NCI-H524 treated with DMSO at 0.1 percent for 48 hours (cell line): ENCODE measurements around the gene EIF4H.
"Not testable (repeated sequence)": the region's sequence is repeated elsewhere in the genome, so short reads cannot be mapped to it uniquely, and the experiment has no call there.

ENCODE experiments used
- DNase-seq: peaks from one replicate; lab custom pipeline; 2025; lab: John Stamatoyannopoulos, UW

The EIF4H gene

DNA sequence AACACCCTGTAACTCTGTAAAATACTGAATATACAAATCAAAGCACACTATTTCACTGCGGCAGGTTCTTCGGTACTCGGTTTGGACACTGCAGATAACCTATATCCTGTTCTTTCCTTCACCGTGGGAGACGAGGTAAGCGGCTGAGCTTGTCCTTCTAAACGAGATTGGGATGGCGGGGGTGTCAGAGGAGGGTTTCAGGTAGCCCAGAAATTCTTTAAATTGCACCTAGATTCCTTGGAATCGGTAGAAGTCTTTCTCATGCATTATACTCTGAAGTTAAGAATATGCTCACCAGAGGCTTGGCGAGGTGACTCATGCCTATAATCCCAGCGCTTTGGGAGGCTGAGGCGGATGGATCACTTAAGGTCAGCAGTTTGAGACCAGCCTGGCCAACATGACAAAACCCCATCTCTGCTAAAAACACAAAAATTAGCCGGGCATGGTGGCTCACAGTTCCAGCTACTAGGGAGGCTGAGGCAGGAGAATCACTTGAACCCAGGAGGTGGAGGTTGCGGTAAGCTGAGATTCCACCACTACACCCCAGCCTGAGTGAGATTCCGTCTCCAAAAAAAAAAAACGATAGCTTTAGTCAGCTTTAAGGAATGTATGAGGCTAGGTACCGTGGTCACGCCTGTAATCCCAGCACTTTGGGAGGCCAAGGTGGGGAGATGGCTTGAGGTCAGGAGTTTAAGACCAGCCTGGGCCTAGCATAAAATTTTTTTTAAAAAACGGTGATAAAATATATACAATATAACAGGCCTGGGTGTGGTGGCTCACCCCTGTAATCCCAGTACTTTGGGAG is 25.6 kb downstream of the EIF4H start:
- DNase-seq = no peak

DNA sequence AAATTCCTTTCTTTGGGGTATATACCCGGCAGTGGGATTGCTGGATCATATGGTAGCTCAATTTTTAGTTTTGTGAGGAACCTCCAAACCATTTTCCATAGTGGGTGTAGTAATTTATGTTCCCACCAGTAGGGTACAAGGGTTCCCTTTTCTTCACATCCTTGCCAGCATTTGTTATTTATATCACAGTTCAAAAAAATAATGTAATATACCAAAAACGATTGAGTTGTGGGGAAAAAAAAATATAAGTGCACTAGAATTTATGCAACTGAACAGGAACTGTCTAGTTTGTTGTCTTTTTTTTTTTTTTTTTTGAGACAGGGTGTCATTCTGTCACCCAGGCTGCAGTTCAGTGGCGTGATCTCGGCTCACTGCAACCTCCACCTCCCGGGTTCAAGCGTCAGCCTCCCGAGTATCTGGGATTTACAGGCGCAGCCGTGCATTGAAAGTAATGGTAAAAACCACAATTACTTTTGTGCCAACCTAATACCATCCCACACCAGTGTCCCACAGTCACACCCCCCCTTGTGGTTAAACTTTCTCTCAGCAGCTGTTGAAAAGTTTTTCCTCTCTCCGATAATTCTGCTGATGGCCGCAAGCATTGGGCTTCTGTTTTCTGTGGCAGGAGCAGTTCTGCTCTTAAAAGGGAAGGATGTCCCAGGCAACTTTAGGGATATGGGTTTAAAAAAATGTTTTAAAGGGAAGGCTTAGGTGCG is 28.8 kb downstream of the EIF4H start:
- DNase-seq = no peak

DNA sequence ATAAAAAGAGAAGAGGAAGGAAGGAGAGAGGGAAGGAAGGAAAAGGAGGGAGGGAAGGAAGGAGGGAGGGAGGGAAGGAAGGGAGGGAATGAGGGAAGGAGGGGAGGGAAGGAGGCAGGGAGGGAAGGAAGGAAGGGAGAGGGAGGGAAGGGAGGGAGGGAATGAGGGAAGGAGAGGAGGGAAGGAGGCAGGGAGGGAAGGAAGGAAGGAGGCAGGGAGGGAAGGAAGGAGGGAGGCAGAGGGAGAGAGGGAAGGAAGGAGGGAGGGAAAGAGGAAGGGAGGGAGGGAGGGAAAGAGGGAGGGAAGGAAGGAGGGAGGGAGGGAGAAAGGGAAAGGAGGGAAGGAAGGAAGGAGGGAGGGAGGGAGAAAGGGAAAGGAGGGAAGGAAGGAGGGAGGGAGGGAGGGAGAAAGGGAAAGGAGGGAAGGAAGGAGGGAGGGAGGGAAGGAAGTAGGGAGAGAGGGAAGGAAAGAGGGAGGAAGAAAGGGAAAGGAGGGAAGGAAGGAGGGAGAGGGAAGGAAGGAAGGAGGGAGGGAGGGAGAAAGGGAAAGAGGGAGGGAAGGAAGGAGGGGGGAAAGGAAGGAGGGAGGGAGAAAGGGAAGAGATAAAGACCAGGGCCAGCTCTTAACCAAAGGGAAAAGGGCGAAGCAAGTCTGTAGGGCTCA is 29.9 kb downstream of the EIF4H start:
- DNase-seq = no peak

DNA sequence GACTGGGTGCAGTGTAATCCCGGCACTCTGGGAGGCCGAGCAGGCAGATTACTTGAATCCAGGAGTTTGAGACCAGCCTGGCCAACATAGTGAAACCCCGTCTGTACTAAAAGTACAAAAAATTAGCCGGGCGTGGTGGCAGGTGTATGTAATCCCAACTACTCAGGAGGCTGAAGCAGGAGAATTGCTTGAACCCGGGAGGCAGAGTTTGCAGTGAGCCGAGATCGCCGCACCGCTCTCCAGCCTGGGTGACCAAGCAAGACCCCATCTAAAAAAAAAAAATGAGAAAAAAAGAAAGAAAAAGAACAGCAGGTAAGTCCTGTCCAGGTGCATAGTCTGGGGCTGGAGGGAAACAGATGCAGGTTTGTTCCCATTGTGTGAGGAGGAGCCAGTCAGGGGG is 31.9 kb downstream of the EIF4H start:
- not testable (repeated sequence) for DNase-seq

DNA sequence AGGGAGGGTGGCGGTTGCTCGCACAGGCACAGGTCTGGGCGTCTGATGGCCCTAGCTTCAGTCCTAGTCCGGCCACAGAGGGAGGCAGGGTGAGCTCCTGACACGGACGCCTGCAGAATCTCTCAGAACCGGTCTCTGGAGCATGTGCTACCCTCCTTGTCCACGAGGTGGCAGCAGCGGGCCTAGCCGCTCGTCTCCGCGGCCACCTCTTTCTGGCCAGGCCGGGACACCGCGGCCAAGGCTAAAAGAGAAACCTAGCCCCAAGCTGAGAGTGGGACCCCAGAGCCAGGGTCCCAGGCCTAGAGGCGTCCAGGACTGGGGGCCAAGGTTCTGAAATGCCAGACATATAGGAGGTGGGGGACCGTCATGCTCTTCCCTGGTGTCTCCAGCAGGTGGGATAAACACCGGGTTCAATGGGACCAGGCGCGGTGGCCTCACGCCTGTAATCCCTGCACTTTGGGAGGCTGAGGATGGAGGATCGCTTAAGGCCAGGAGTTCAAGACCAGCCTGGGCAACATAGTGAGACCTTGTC is 32.5 kb downstream of the EIF4H start:
- DNase-seq = no peak

DNA sequence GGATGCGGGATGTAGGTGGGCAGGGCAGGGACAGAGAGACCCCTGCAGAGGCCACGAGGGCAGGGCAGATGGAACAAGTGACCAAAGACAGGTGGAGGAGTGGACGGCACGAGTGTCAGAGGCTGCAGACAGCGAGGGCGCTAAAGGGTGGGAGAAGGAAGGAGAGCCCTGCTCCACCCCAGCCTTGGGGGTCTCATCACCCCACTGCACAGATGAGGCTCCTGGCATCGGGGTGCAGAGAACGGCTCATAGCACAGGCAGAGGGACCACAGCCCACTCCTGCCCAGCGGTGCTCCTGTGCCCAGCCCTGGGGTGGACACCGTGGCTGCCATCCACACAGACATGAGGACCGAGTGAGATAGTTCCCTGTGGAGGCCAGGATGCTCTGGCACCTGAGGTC is 33.4 kb downstream of the EIF4H start:
- DNase-seq = no peak

DNA sequence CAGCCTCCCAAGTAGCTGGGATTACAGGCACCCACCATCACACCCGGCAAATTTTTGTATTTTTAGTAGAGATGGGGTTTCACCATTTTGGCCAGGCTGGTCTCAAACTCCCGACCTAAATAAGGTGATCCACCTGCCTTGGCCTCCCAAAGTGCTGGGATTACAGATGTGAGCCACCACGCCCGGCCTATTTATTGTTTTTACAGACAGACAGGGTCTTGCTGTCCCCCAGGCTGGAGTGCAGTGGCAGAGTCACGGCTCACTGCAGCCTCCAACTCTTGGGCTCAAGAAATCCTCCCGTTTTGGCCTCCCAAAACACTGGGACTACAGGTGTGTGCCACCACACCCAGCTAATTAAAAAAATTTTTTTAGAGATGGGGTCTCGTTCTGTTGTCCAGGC is 34.1 kb downstream of the EIF4H start:
- not testable (repeated sequence) for DNase-seq

DNA sequence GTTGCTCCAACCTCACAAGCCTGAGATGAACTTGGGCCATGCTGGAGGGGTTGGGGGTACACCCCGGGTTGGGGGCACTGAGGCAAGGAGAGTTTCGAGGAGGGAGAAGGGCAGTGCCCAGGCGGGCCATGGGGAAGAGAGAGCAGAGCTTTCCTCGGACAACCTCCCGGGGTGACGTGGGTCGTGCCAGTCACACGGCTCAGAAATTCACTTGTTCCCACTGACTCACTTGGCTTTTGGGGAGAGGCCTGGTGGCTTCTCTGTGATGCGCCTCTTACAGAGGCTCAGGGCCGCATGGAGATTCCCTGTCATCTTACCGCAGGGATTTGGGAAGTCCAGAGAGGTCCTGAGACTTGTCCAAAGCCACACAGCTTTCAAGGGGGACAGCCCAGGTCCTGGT is 38.5 kb downstream of the EIF4H start:
- no peak for DNase-seq

DNA sequence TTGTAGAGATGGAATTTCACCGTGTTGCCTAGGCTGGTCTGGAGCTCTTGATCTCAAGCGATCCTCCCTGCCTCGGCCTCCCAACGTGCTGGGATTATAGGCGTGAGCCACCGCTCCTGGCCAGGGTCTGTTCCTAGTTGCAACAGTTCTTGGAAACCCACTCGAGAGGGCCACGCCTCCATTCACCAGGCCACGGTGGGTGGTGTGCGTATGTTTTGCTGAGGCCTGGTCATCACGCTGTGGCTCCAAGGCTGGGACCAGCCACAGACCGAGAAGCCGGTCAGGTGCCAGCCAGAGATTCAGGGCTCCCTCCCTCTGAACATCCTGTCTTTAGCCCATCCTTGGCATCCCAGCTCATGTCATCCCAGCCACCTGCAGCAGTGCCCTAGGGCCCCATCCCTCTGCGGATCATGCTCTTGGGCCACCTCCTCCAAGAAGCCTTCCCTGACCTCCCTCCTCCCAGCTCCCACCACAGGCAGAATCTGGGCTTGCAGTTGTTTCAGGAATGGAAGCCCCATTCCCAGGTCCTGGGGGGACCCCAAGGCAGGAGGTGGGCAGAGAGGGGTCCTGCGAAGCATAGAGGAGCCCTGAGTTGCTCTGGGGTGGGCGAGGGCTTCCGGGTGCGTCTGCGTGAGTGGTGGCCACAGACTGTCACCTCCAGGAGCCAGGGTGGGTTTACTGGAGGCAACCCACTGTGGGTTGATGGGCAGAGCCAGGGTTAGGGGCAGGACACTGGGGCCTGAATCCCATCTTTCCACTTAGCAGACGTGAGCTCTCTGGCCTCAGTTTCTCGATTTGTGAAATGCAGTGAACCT is 40.9 kb downstream of the EIF4H start:
- DNase-seq = no peak

- DNase-seq = no peak
These were observed 41.8 kb downstream of the EIF4H start for GRCh38 chr7:74215921-74216320.

DNA sequence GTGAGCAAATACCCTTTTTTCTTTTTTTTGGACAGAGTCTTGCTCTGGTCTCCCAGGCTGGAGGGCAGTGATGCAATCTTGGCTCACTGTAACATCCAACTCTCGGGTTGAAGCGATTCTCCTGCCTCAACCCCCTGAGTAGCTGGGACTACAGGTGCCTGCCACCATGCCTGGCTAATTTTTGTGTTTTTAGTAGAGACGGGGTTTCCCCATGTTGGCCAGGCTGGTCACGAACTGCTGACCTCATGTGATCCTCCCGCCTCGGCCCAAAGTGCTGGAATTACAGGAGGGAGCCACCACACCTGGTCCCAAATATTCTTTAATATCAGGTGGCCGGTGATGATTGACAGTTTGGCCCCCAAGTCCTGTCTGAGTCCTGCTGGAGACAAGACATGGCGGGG is 42.2 kb downstream of the EIF4H start:
- DNase-seq = no peak

- DNase-seq = no peak
These were observed 43.5 kb downstream of the EIF4H start for GRCh38 chr7:74217455-74218342.

DNA sequence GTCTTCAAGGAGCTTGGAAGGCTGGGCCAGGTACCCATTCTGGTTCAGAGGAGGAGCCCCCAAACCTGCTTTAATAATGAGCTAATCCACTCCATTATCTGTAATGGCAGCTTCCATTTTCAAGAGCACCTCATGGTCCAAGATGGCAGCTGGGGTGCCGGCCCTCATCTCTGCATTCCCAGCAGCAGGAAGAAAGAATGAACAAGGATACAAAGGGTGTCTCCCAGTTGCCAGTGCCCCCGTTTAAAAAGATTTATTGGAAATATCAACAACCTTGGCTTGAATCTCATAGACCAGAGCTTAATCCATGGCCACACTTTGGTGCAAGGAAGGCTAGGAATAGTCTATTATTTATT is 44.2 kb downstream of the EIF4H start:
- no peak for DNase-seq

- no peak for DNase-seq
These were observed 45.3 kb downstream of the EIF4H start for GRCh38 chr7:74219416-74219815.

- no peak for DNase-seq
These were observed 46.1 kb downstream of the EIF4H start for GRCh38 chr7:74220229-74220628.

DNA sequence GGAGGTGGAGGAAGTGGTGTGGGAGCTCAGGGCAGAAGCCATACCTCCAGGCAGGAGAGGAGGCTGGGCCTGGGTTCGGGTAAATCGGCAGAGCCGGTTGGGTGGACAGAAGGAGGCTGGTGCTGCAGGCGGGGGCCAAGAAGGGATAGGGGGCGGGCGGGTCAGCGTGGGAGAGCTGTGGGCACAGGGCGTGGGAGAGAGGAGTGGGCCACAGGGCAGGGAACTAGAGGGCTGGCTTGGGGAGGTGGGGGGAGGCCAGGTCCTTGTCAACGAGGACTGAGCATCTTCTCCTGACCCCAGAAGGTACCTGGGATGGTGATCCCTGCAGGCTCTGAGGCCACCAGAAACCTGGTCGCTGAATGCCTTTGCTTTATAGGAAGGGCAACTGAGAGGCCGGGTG is 47.6 kb downstream of the EIF4H start:
- DNase-seq = no peak

DNA sequence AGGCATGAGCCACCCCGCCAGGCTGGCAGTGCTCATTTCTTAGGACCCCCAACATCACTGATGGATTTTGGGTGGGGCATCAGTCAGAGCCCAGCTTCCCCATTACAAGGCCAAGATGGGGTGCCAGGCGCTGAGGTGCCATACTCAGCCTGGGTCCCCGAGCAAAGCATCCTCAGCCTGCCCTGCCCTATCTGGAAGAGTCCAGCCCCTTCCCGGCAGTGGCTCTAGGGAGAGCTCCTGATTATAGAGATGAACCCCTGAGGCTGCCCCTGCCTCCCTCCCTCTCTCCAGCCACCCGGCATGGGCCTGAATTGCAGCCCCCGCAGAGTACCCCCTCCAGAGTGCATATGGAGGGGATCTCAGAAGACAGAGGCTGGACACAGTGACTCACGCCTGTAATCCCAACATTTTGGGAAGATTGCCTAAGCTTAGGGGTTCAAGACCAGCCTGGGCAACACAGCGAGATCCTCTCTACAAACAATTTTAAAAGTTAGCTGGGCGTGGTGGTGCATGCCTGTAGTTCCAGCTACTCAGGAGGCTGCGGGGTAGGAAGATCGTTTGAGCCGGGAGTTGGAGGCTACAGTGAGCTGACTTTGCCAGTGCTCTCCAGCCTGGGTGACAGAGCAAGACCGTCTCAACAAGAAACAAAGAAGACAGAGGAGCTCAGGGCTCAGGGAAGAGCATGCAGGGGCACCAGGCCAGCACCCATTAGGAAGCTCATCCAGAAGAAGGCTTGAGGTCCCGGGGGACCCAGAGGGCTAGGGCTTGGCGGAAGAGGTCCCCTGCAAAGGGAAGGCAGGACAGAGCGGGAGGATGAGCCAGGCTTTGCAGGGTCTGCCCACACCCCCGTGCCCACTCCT is 48.9 kb downstream of the EIF4H start:
- DNase-seq = no peak

- DNase-seq = no peak
These were observed 49.8 kb downstream of the EIF4H start for GRCh38 chr7:74223711-74224510.

- DNase-seq = no peak
These were observed 50.3 kb downstream of the EIF4H start for GRCh38 chr7:74224511-74224832.
